Loucy (cell line): Measurements from ENCODE around the gene COL11A1.

Experiments
- CTCF ChIP-seq: fragments of 200-600 bp; sonication (generic); conservative IDR thresholded peaks from 2 replicates; pipeline ENCODE4 v1.5.1; 2014; ENCODE audit warnings: mild to moderate bottlenecking, antibody characterized with exemption, low read length
- EZH2phosphoT487 ChIP-seq: fragments of 200-600 bp; IDR thresholded peaks from 2 replicates; pipeline ENCODE4 v1.6.1; 2018; ENCODE audit warnings: antibody characterized with exemption, mild to moderate bottlenecking, moderate library complexity, borderline replicate concordance

GRCh38 chr1:103122983-103123720 is 14.8 kb upstream of the COL11A1 start:
- TF ChIP-seq CTCF (no peak), EZH2phosphoT487 (no peak)
